Measurements from ENCODE around the gene TTC39A.

The TTC39A gene

GRCh38 chr1:51301844-51302162 is 28.6 kb downstream of the TTC39A start:
- Histone ChIP-seq H3K27ac (peak overlapping the region; percentile 38; the same call in 1 of the 2 replicates), H3K27me3 (ENCODE audit: insufficient read depth, low read depth, severe bottlenecking) (no peaks in the 10 kb centered on the region), H3K9me3 (ENCODE audit: severe bottlenecking) (peaks cover 10% of the 10 kb centered on the region), H3K4me3 (ENCODE audit: low read depth, low read length) (no peak overlapping the region), H3K36me3 (peaks cover 13% of the 10 kb centered on the region)
- no peak for TF ChIP-seq CTCF (IDR thresholded peaks at IDR 0.05; ENCODE audit: low read depth, low read length)
- peak; percentile 29 for DNase-seq

GRCh38 chr1:51301152-51301843 is 29.1 kb downstream of the TTC39A start:
- DNase-seq = no peak
- Histone ChIP-seq H3K9me3 (ENCODE audit: severe bottlenecking) (peaks cover 10% of the 10 kb centered on the region), H3K36me3 (peaks cover 13% of the 10 kb centered on the region), H3K4me3 (ENCODE audit: low read depth, low read length) (no peak overlapping the region), H3K27ac (peak overlapping the region; percentile 38; the same call in 1 of the 2 replicates), H3K27me3 (ENCODE audit: insufficient read depth, low read depth, severe bottlenecking) (no peaks in the 10 kb centered on the region)
- no peak for TF ChIP-seq CTCF (IDR thresholded peaks at IDR 0.05; ENCODE audit: low read depth, low read length)

GRCh38 chr1:51299981-51300670 is 30.2 kb downstream of the TTC39A start:
- H3K9me3 ChIP-seq (ENCODE audit: severe bottlenecking) = peaks cover 10% of the 10 kb centered on the region
- H3K4me3 ChIP-seq (ENCODE audit: low read depth, low read length) = no peak overlapping the region
- DNase-seq = peak; percentile 62
- TF ChIP-seq CTCF (IDR thresholded peaks at IDR 0.05; ENCODE audit: low read depth, low read length) = no peak
- H3K27me3 ChIP-seq (ENCODE audit: insufficient read depth, low read depth, severe bottlenecking) = no peaks in the 10 kb centered on the region
- peak overlapping the region; percentile 64 for H3K27ac ChIP-seq
- peaks cover 13% of the 10 kb centered on the region for H3K36me3 ChIP-seq

- peak overlapping the region; percentile 64 for H3K27ac ChIP-seq
- H3K9me3 ChIP-seq (ENCODE audit: severe bottlenecking) = peaks cover 10% of the 10 kb centered on the region
- peaks cover 13% of the 10 kb centered on the region for H3K36me3 ChIP-seq
- no peaks in the 10 kb centered on the region for H3K27me3 ChIP-seq (ENCODE audit: insufficient read depth, low read depth, severe bottlenecking)
- H3K4me3 ChIP-seq (ENCODE audit: low read depth, low read length) = no peak overlapping the region
- no peak for DNase-seq
- no peak for TF ChIP-seq CTCF (IDR thresholded peaks at IDR 0.05; ENCODE audit: low read depth, low read length)
Observed at GRCh38 chr1:51299185-51299885, 31.0 kb downstream of the TTC39A start.

- no peak overlapping the region for H3K4me3 ChIP-seq (ENCODE audit: low read depth, low read length)
- no peak for TF ChIP-seq CTCF (IDR thresholded peaks at IDR 0.05; ENCODE audit: low read depth, low read length)
- H3K9me3 ChIP-seq (ENCODE audit: severe bottlenecking) = peaks cover 10% of the 10 kb centered on the region
- no peak for DNase-seq
- no peak overlapping the region for H3K27ac ChIP-seq
- peaks cover 13% of the 10 kb centered on the region for H3K36me3 ChIP-seq
- H3K27me3 ChIP-seq (ENCODE audit: insufficient read depth, low read depth, severe bottlenecking) = no peaks in the 10 kb centered on the region
Observed at GRCh38 chr1:51298322-51298705, 32.0 kb downstream of the TTC39A start.

Data from WERI-Rb-1 (cell line).